ENCODE results near the gene RSPO1. TPM values are rescaled to one million over a fixed set of nuclear protein-coding genes. Genes with fewer than 3 reads are reported as not detected.

The RSPO1 gene
- total and polyA plus RNA-seq, 4 donors, result 0.06 to 0.14 (median 0.08) TPM; not detected in 1

GRCh38 chr1:37682334-37682987 lies 47.8 kb upstream of the RSPO1 start:
- no peaks in the 10 kb centered on the region for H3K4me1 ChIP-seq (ENCODE audit: control insufficient read depth in 4 of 4, insufficient read depth in 4 of 4, low read length in 3 of 4)
- H3K9ac ChIP-seq (ENCODE audit: low read depth in 1 of 2, low read length in 2 of 2), result no peak overlapping the region
- no peaks in the 10 kb centered on the region for H3K27me3 ChIP-seq (ENCODE audit: control insufficient read depth in 4 of 4, insufficient read depth in 4 of 4, low read length in 3 of 4)
- H3K9me3 ChIP-seq (ENCODE audit: control insufficient read depth in 4 of 4, low read length in 3 of 4), result no peaks in the 10 kb centered on the region
- no peak overlapping the region for H3K4me3 ChIP-seq (ENCODE audit: low read depth in 1 of 3, low read length in 3 of 3)
- TF ChIP-seq SP1 (IDR thresholded peaks at IDR 0.05) (no peak), FOXA1 (IDR thresholded peaks at IDR 0.05) (no peak), HNF4G (IDR thresholded peaks at IDR 0.05) (no peak), ATF3 (IDR thresholded peaks at IDR 0.05) (no peak), JUND (IDR thresholded peaks at IDR 0.05) (no peak), YY1 (IDR thresholded peaks at IDR 0.05) (no peak), NR2F2 (IDR thresholded peaks at IDR 0.05) (no peak), RAD21 (IDR thresholded peaks at IDR 0.05) (peak; percentile 87 to 94)
- TF ChIP-seq, protein P1, sequence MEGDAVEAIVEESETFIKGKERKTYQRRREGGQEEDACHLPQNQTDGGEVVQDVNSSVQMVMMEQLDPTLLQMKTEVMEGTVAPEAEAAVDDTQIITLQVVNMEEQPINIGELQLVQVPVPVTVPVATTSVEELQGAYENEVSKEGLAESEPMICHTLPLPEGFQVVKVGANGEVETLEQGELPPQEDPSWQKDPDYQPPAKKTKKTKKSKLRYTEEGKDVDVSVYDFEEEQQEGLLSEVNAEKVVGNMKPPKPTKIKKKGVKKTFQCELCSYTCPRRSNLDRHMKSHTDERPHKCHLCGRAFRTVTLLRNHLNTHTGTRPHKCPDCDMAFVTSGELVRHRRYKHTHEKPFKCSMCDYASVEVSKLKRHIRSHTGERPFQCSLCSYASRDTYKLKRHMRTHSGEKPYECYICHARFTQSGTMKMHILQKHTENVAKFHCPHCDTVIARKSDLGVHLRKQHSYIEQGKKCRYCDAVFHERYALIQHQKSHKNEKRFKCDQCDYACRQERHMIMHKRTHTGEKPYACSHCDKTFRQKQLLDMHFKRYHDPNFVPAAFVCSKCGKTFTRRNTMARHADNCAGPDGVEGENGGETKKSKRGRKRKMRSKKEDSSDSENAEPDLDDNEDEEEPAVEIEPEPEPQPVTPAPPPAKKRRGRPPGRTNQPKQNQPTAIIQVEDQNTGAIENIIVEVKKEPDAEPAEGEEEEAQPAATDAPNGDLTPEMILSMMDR (IDR thresholded peaks at IDR 0.05; ENCODE audit: low read depth, low read length, missing input control), result peak; percentile 81
- DNase-seq (ENCODE audit: low spot score), result peak; percentile 84
- peaks cover 6 to 48% (median 17%) of the 10 kb centered on the region in 4 donors for H3K36me3 ChIP-seq (ENCODE audit: control insufficient read depth in 4 of 4, insufficient read depth in 3 of 4, low read depth in 1 of 4, low read length in 3 of 4)
- WGBS, result 80% methylated on average over 5 of the region's 5 CpGs
- no peak overlapping the region for H3K27ac ChIP-seq (ENCODE audit: low read depth in 1 of 2, low read length in 2 of 2)

- Histone ChIP-seq H3K9ac (ENCODE audit: low read depth in 1 of 2, low read length in 2 of 2) (no peak overlapping the region), H3K4me1 (ENCODE audit: control insufficient read depth in 4 of 4, insufficient read depth in 4 of 4, low read length in 3 of 4) (no peaks in the 10 kb centered on the region), H3K9me3 (ENCODE audit: control insufficient read depth in 4 of 4, low read length in 3 of 4) (no peaks in the 10 kb centered on the region), H3K4me3 (ENCODE audit: low read depth in 1 of 3, low read length in 3 of 3) (no peak overlapping the region), H3K27ac (ENCODE audit: low read depth in 1 of 2, low read length in 2 of 2) (no peak overlapping the region), H3K36me3 (ENCODE audit: control insufficient read depth in 4 of 4, insufficient read depth in 3 of 4, low read depth in 1 of 4, low read length in 3 of 4) (peaks cover 6 to 38% (median 14%) of the 10 kb centered on the region in 4 donors), H3K27me3 (ENCODE audit: control insufficient read depth in 4 of 4, insufficient read depth in 4 of 4, low read length in 3 of 4) (no peaks in the 10 kb centered on the region)
- DNase-seq (ENCODE audit: low spot score), result no peak
- WGBS, result 86% methylated on average over 3 of the region's 3 CpGs
- no peak for TF ChIP-seq FOXA2 (IDR thresholded peaks at IDR 0.05)
- no peak for TF ChIP-seq HNF4A (conservative IDR thresholded peaks at IDR 0.05)
- TF ChIP-seq, protein P1 (IDR thresholded peaks at IDR 0.05; ENCODE audit: low read depth, low read length, missing input control), result no peak
- TF ChIP-seq HNF4G (IDR thresholded peaks at IDR 0.05), result no peak
- no peak for TF ChIP-seq GABPA (IDR thresholded peaks at IDR 0.05 in 1 of 2, conservative IDR thresholded peaks at IDR 0.05 in 1 of 2)
- no peak for TF ChIP-seq SP1 (IDR thresholded peaks at IDR 0.05)
- TF ChIP-seq TAF1 (conservative IDR thresholded peaks at IDR 0.05), result no peak
- no peak for TF ChIP-seq RXRA (IDR thresholded peaks at IDR 0.05)
- no peak for TF ChIP-seq EGR1 (IDR thresholded peaks at IDR 0.05; ENCODE audit: low read depth in 2 of 2)
- TF ChIP-seq, protein P2, sequence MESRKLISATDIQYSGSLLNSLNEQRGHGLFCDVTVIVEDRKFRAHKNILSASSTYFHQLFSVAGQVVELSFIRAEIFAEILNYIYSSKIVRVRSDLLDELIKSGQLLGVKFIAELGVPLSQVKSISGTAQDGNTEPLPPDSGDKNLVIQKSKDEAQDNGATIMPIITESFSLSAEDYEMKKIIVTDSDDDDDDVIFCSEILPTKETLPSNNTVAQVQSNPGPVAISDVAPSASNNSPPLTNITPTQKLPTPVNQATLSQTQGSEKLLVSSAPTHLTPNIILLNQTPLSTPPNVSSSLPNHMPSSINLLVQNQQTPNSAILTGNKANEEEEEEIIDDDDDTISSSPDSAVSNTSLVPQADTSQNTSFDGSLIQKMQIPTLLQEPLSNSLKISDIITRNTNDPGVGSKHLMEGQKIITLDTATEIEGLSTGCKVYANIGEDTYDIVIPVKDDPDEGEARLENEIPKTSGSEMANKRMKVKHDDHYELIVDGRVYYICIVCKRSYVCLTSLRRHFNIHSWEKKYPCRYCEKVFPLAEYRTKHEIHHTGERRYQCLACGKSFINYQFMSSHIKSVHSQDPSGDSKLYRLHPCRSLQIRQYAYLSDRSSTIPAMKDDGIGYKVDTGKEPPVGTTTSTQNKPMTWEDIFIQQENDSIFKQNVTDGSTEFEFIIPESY (IDR thresholded peaks at IDR 0.05), result no peak
- no peak for TF ChIP-seq NR2F2 (IDR thresholded peaks at IDR 0.05)
- TF ChIP-seq ATF3 (IDR thresholded peaks at IDR 0.05), result no peak
- no peak for TF ChIP-seq RAD21 (IDR thresholded peaks at IDR 0.05)
- TF ChIP-seq JUND (IDR thresholded peaks at IDR 0.05), result no peak
- TF ChIP-seq YY1 (IDR thresholded peaks at IDR 0.05), result no peak
- TF ChIP-seq, protein P3, sequence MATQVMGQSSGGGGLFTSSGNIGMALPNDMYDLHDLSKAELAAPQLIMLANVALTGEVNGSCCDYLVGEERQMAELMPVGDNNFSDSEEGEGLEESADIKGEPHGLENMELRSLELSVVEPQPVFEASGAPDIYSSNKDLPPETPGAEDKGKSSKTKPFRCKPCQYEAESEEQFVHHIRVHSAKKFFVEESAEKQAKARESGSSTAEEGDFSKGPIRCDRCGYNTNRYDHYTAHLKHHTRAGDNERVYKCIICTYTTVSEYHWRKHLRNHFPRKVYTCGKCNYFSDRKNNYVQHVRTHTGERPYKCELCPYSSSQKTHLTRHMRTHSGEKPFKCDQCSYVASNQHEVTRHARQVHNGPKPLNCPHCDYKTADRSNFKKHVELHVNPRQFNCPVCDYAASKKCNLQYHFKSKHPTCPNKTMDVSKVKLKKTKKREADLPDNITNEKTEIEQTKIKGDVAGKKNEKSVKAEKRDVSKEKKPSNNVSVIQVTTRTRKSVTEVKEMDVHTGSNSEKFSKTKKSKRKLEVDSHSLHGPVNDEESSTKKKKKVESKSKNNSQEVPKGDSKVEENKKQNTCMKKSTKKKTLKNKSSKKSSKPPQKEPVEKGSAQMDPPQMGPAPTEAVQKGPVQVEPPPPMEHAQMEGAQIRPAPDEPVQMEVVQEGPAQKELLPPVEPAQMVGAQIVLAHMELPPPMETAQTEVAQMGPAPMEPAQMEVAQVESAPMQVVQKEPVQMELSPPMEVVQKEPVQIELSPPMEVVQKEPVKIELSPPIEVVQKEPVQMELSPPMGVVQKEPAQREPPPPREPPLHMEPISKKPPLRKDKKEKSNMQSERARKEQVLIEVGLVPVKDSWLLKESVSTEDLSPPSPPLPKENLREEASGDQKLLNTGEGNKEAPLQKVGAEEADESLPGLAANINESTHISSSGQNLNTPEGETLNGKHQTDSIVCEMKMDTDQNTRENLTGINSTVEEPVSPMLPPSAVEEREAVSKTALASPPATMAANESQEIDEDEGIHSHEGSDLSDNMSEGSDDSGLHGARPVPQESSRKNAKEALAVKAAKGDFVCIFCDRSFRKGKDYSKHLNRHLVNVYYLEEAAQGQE (IDR thresholded peaks at IDR 0.05), result no peak
- no peak for TF ChIP-seq MAX (IDR thresholded peaks at IDR 0.05)
- TF ChIP-seq FOXA1 (IDR thresholded peaks at IDR 0.05), result no peak
Measured at GRCh38 chr1:37680933-37681332, 46.2 kb upstream of the RSPO1 start.

All from liver (tissue), 9 donors.